ENCODE results near the gene CSH2. TPM values are rescaled to one million over a fixed set of nuclear protein-coding genes. Genes with fewer than 3 reads are reported as not detected.

Gene CSH2
- total and polyA plus RNA-seq, 2 of the 8 experiments (the other 6 are each of a cell fraction or from before 2014, with no cell fraction given), result 0.43 TPM; not detected in 1

DNA sequence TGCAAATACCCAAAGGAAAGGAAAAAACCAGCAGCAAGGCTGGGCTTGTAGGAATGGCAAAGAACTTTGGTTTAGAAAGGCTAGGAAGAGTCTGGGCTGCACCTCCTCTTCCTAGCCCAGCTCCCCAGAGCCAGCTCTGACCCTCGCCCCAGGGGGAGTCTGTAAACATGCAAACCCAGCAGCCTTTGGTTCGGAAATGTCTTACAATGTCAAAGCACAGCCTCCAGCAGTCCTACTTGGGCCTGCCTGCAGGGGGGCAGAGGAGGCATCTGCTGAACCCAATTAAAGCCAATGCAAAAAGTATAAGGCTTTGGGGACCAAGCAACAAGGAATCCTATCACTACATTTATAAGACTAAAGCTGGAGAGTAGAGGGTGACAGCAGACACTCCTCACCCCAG is 41.0 kb downstream of the CSH2 start:
- no peak overlapping the region for H3K27ac ChIP-seq (ENCODE audit: low read depth, low read length)
- no peaks in the 10 kb centered on the region for H3K9me3 ChIP-seq (ENCODE audit: insufficient read depth in 2 of 2, low read depth in 1 of 2, low read length in 1 of 2)
- H3K79me1 ChIP-seq (ENCODE audit: low read depth, low read length), result peaks cover 11% of the 10 kb centered on the region; the same call in 1 of the 2 replicates
- H3K23me2 ChIP-seq (ENCODE audit: low read depth, low read length), result peaks cover 4% of the 10 kb centered on the region; the same call in 1 of the 2 replicates
- no peak overlapping the region for H3K4me2 ChIP-seq (ENCODE audit: insufficient read depth in 1 of 2, low read depth in 2 of 2, low read length in 2 of 2)
- H2BK20ac ChIP-seq (ENCODE audit: low read length), result no peak overlapping the region
- peaks cover 0 to 29% of the 10 kb centered on the region in 2 experiments; a peak in 3 of 4 replicates for H3K79me2 ChIP-seq (ENCODE audit: control insufficient read depth in 1 of 2, insufficient read depth in 2 of 2, low read length in 2 of 2)
- no peak overlapping the region for H2BK5ac ChIP-seq (ENCODE audit: low read depth, low read length)
- ChIA-PET CTCF (ENCODE audit: partially characterized antibody) (interaction anchor here (0.7 to 5.2 kb wide), 5 partner anchors 9 to 23 kb away, joined by 3 to 61 read pairs (median 5); no protein-coding TSS in a partner anchor), POLR2A (ENCODE audit: partially characterized antibody) (interaction anchor here (0.9 to 32.3 kb wide), 8 partner anchors 1 to 90 kb away, joined by 3 to 593 read pairs (median 8); partner anchors contain the start of genes CCDC47, DDX42, FTSJ3 and PSMC5)
- H2AK5ac ChIP-seq (ENCODE audit: low read depth, low read length), result no peak overlapping the region
- H3K9ac ChIP-seq (replicated peaks in 1 of 4; ENCODE audit: extremely low read depth in 1 of 4, low read depth in 3 of 4, low read length in 3 of 4), result no peak overlapping the region
- no peaks in the 10 kb centered on the region for H3K27me3 ChIP-seq (replicated peaks in 1 of 4; ENCODE audit: control insufficient read depth in 3 of 4, extremely low read depth in 1 of 4, insufficient read depth in 3 of 4, low read length in 3 of 4)
- H3K18ac ChIP-seq (ENCODE audit: extremely low read depth, low read length), result no peak overlapping the region
- no peak overlapping the region for H3K4me3 ChIP-seq (ENCODE audit: extremely low read depth in 1 of 4, insufficient read depth in 2 of 4, low read depth in 3 of 4, low read length in 4 of 4)
- H3K4ac ChIP-seq (replicated peaks; ENCODE audit: insufficient read length, low read depth, low read length), result no peak overlapping the region
- 79% methylated on average over 2 of the region's 2 CpGs; no CpG with 5 or more reads in 1 of the 2 experiments for WGBS, 2 experiments (ENCODE audit: extremely low coverage in 1 of 2, insufficient coverage in 1 of 2, insufficient read length in 1 of 2, insufficient replicate concordance in 2 of 2, low coverage in 1 of 2, low lambda C conversion rate in 2 of 2, missing lambda C conversion rate in 1 of 2)
- no peak overlapping the region for H2AFZ ChIP-seq (ENCODE audit: low read length)
- peaks cover 0 to 3% (median 0%) of the 10 kb centered on the region in 4 experiments; a peak in 1 of 7 replicates for H3K4me1 ChIP-seq (replicated peaks in 1 of 4; ENCODE audit: control insufficient read depth in 3 of 4, insufficient read depth in 4 of 4, low read length in 3 of 4)
- peaks cover 3 to 25% of the 10 kb centered on the region in 2 experiments for H4K20me1 ChIP-seq (replicated peaks in 1 of 2; ENCODE audit: control insufficient read depth in 1 of 2, insufficient read depth in 2 of 2, low read length in 2 of 2)
- no peak overlapping the region for H2BK120ac ChIP-seq (replicated peaks; ENCODE audit: low read depth, low read length)
- no peak overlapping the region for H4K5ac ChIP-seq (ENCODE audit: insufficient read length, low read depth, low read length)
- H2BK15ac ChIP-seq (ENCODE audit: low read length), result no peak overlapping the region
- no peak overlapping the region for H4K8ac ChIP-seq (ENCODE audit: extremely low read depth, insufficient read depth, low read length)
- H3K36me3 ChIP-seq (ENCODE audit: control insufficient read depth in 2 of 4, insufficient read depth in 4 of 4, low read length in 3 of 4), result peaks cover 42 to 65% (median 60%) of the 10 kb centered on the region in 4 experiments
- FAIRE-seq, result no peak
- H3K23ac ChIP-seq (ENCODE audit: insufficient read length), result no peak overlapping the region
- H2BK12ac ChIP-seq (ENCODE audit: low read depth, low read length), result no peak overlapping the region
- H3K14ac ChIP-seq (ENCODE audit: insufficient read length), result no peak overlapping the region
- DNase-seq (ENCODE audit: low read depth in 1 of 2, low spot score in 2 of 2), result no peak
- TF ChIP-seq CTBP2 (IDR thresholded peaks at IDR 0.05; ENCODE audit: borderline replicate concordance, insufficient read depth, insufficient read length, low read length) (no peak), PHF8 (conservative IDR thresholded peaks at IDR 0.05; ENCODE audit: low read depth, low read length) (no peak), TEAD4 (IDR thresholded peaks at IDR 0.05; ENCODE audit: low read depth, low read length) (no peak), TAF1 (IDR thresholded peaks at IDR 0.05; ENCODE audit: low read depth, low read length) (no peak), HDAC6 (IDR thresholded peaks at IDR 0.05; ENCODE audit: low read depth, low read length) (no peak), TBP (IDR thresholded peaks at IDR 0.05; ENCODE audit: low read depth, low read length) (no peak), CHD1 (IDR thresholded peaks at IDR 0.05; ENCODE audit: low read depth, low read length) (no peak), FOSL1 (IDR thresholded peaks at IDR 0.05; ENCODE audit: insufficient read depth, low read depth, low read length) (no peak), POLR2A (IDR thresholded peaks at IDR 0.05; ENCODE audit: control extremely low read depth in 1 of 2, low read depth in 2 of 2, low read length in 2 of 2) (no peak), SUZ12 (IDR thresholded peaks at IDR 0.05; ENCODE audit: low read length) (no peak), TCF12 (IDR thresholded peaks at IDR 0.05; ENCODE audit: low read depth, low read length) (no peak), CEBPB (IDR thresholded peaks at IDR 0.05; ENCODE audit: low read depth, low read length) (no peak), CREB1 (IDR thresholded peaks at IDR 0.05) (no peak), SP4 (IDR thresholded peaks at IDR 0.05; ENCODE audit: low read length) (no peak), SP1 (IDR thresholded peaks at IDR 0.05; ENCODE audit: low read depth, low read length) (no peak)
- TF ChIP-seq, protein P1, sequence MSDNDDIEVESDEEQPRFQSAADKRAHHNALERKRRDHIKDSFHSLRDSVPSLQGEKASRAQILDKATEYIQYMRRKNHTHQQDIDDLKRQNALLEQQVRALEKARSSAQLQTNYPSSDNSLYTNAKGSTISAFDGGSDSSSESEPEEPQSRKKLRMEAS (IDR thresholded peaks at IDR 0.05), result no peak
- no peak overlapping the region for H3K56ac ChIP-seq (replicated peaks; ENCODE audit: insufficient read length, low read depth, low read length)
- H4K91ac ChIP-seq (replicated peaks; ENCODE audit: insufficient read length, low read length), result no peak overlapping the region

Measured in H1 (cell line).